CD4-positive, alpha-beta T cell treated with Interferon alpha-2 for 1 hour (primary cell): ENCODE measurements around the gene STK39.

Source experiments
- DNase-seq, 2 donors: peaks; one replicate each; pipeline ENCODE4 v3.0.0-alpha.2; 2020 to 2022

STK39 gene

GRCh38 chr2:167986223-167986622, 261.2 kb downstream of the STK39 start:
- DNase-seq = no peak

GRCh38 chr2:167981945-167982344, 265.4 kb downstream of the STK39 start:
- DNase-seq = no peak

GRCh38 chr2:167980439-167980838, 267.0 kb downstream of the STK39 start:
- DNase-seq = no peak

GRCh38 chr2:167972746-167973145, 274.6 kb downstream of the STK39 start:
- DNase-seq = no peak

- no peak for DNase-seq
Observed at GRCh38 chr2:167972020-167972419, 275.4 kb downstream of the STK39 start.

GRCh38 chr2:167966937-167967913, 280.2 kb downstream of the STK39 start:
- DNase-seq = no peak

- no peak for DNase-seq
Observed at GRCh38 chr2:167965907-167966761, 281.3 kb downstream of the STK39 start.

GRCh38 chr2:167964650-167965413, 282.6 kb downstream of the STK39 start:
- no peak for DNase-seq

- no peak for DNase-seq
Observed at GRCh38 chr2:167963899-167964649, 283.3 kb downstream of the STK39 start.

GRCh38 chr2:167962436-167963226, 284.8 kb downstream of the STK39 start:
- no peak for DNase-seq

- DNase-seq = no peak
Observed at GRCh38 chr2:167961536-167962048, 285.8 kb downstream of the STK39 start.

GRCh38 chr2:167960089-167960747, 287.2 kb downstream of the STK39 start:
- no peak for DNase-seq

- no peak for DNase-seq
Observed at GRCh38 chr2:167957662-167958061, 289.7 kb downstream of the STK39 start.

GRCh38 chr2:167955264-167955906, 292.0 kb downstream of the STK39 start:
- no peak for DNase-seq

- DNase-seq = no peak
Observed at GRCh38 chr2:167954495-167954894, 292.9 kb downstream of the STK39 start.

GRCh38 chr2:167953776-167954175, 293.6 kb downstream of the STK39 start:
- DNase-seq = no peak

GRCh38 chr2:167950571-167950970, 296.8 kb downstream of the STK39 start:
- no peak for DNase-seq

- DNase-seq = no peak
Observed at GRCh38 chr2:167946441-167946841, 301.0 kb downstream of the STK39 start.

GRCh38 chr2:167945660-167946368, 301.6 kb downstream of the STK39 start:
- DNase-seq = no peak
